GM21737 (cell line): ENCODE results near the gene CCDC184.
"Not testable (repeated sequence)": the region's sequence is repeated elsewhere in the genome, so short reads cannot be mapped to it uniquely, and the experiment has no call there.

ENCODE experiments used
- ATAC-seq: cut with Tn5 transposase; IDR thresholded peaks from one replicate; pipeline ENCODE4 v1.9.1; 2021; ENCODE audit warnings: mild to moderate bottlenecking, moderate library complexity; ENCODE audit not compliant: unreplicated experiment

The CCDC184 gene

GRCh38 chr12:48183091-48183875, at the start of gene CCDC184:
TSS of gene CCDC184 (plus strand) at chr12:48183644. CDS start at chr12:48184123, 479 bp downstream.
- ATAC-seq: peak; percentile 61

GRCh38 chr12:48135027-48135426, 48.4 kb upstream of the CCDC184 start:
- ATAC-seq: no peak

- no peak for ATAC-seq
Measured at GRCh38 chr12:48142818-48143674, 40.4 kb upstream of the CCDC184 start.

- no peak for ATAC-seq
Measured at GRCh38 chr12:48143898-48144297, 39.5 kb upstream of the CCDC184 start.

- no peak for ATAC-seq
Measured at GRCh38 chr12:48145981-48146380, 37.5 kb upstream of the CCDC184 start.

- ATAC-seq: no peak
Measured at GRCh38 chr12:48151103-48151771, 32.2 kb upstream of the CCDC184 start.

- ATAC-seq: not testable (repeated sequence)
Measured at GRCh38 chr12:48155786-48156185, 27.7 kb upstream of the CCDC184 start.

- ATAC-seq: no peak
Measured at GRCh38 chr12:48156652-48157017, 26.8 kb upstream of the CCDC184 start.

- ATAC-seq: peak; percentile 90
Measured at GRCh38 chr12:48157018-48157888, 26.2 kb upstream of the CCDC184 start, which contains the start of gene ASB8. TSS of gene ASB8 (minus strand) at chr12:48157515. CDS start at chr12:48153496, 4,019 bp downstream.

GRCh38 chr12:48157889-48158370, 25.5 kb upstream of the CCDC184 start:
- no peak for ATAC-seq

GRCh38 chr12:48160046-48160445, 23.4 kb upstream of the CCDC184 start:
- no peak for ATAC-seq

GRCh38 chr12:48160807-48161206, 22.6 kb upstream of the CCDC184 start:
- no peak for ATAC-seq

- ATAC-seq: no peak
Measured at GRCh38 chr12:48163150-48163747, 20.2 kb upstream of the CCDC184 start.

- ATAC-seq: no peak
Measured at GRCh38 chr12:48164451-48164850, 19.0 kb upstream of the CCDC184 start.

- no peak for ATAC-seq
Measured at GRCh38 chr12:48165089-48165981, 18.1 kb upstream of the CCDC184 start.

- ATAC-seq: no peak
Measured at GRCh38 chr12:48169011-48169410, 14.4 kb upstream of the CCDC184 start.

GRCh38 chr12:48175613-48176416, 7.6 kb upstream of the CCDC184 start:
- no peak for ATAC-seq

- no peak for ATAC-seq
Measured at GRCh38 chr12:48176417-48176751, 7.1 kb upstream of the CCDC184 start.
